GM10847 (cell line): ENCODE results near the gene CTTNBP2.

ENCODE experiments used
- POLR2A ChIP-seq: IDR thresholded peaks from 2 replicates; pipeline ENCODE4 v1.6.1; 2011; ENCODE audit not compliant: insufficient read length; ENCODE audit errors: extremely low read depth

CTTNBP2 gene

GRCh38 chr7:117762055-117762454 is 111.2 kb downstream of the CTTNBP2 start:
- TF ChIP-seq POLR2A = no peak

DNA sequence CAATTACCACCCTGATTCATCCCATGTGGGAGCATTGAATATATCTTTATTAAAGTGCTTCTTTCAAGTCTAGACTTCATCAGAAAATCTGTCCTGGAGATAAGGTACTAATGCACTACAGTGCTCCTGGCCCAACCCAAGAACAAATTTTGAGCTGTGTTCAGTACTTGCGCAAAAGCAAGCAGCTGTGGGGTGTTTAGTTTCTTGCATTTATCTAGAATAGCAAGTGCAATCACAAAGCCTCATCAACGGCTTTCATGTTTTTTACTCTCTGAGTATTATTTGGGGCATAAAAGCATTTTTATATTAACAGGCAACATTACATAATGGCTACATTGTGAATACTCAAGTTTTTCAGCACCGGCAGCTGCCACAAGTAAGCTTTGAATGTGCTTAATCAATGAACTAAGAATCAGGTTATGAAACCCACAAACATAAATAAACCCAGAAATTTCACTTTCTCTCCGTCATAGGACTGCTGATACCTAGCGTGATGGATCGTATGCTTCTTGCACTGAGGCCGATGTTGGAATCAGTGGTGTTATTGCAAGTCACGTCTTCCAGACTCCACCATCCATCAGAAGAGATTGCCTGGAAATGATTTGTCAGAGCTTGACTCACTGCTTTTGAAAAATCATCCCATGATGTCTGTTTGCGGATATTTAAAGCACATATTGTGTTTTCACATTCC is 113.1 kb downstream of the CTTNBP2 start:
- TF ChIP-seq POLR2A = no peak

GRCh38 chr7:117757440-117757839 is 115.8 kb downstream of the CTTNBP2 start:
- TF ChIP-seq POLR2A = no peak

GRCh38 chr7:117756586-117757085 is 116.6 kb downstream of the CTTNBP2 start:
- TF ChIP-seq POLR2A = no peak

DNA sequence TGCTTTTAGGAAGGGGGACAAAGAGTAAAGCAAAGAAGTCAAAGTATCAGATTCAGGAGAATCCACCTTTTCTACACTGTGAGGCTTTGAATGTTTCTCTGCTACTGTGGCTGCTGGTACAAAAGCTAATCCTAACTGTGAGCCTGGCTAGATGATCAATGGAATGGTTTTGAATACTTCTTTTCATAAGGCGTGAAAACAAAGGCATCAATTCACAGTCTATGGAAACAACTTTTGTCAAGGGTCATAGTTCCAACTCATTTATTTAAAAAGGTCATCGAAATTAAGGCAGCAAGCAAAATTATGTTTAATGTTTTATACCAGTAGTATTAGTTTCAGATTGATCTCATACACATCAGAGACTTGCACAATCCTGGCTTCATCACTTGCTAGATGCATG is 118.1 kb downstream of the CTTNBP2 start:
- TF ChIP-seq POLR2A = no peak

DNA sequence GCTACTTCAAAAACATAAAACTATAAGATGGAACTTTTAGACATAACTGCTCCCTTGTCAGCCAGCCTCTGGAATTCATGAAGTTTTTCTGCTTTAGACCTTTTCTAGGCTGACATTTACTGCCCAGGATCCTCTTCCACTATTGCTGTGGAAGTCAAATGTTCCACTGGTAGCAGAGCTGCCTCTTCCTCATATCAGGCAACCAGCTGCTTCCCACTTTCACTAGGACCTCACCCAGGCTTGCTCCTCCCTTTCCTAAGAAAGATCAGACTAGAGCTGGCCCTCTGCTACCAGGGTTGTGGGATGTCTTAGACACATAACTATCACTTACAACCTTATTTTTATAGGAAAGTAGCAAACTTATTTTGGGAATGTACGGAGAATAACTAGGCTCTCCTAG is 121.5 kb downstream of the CTTNBP2 start:
- no peak for TF ChIP-seq POLR2A

DNA sequence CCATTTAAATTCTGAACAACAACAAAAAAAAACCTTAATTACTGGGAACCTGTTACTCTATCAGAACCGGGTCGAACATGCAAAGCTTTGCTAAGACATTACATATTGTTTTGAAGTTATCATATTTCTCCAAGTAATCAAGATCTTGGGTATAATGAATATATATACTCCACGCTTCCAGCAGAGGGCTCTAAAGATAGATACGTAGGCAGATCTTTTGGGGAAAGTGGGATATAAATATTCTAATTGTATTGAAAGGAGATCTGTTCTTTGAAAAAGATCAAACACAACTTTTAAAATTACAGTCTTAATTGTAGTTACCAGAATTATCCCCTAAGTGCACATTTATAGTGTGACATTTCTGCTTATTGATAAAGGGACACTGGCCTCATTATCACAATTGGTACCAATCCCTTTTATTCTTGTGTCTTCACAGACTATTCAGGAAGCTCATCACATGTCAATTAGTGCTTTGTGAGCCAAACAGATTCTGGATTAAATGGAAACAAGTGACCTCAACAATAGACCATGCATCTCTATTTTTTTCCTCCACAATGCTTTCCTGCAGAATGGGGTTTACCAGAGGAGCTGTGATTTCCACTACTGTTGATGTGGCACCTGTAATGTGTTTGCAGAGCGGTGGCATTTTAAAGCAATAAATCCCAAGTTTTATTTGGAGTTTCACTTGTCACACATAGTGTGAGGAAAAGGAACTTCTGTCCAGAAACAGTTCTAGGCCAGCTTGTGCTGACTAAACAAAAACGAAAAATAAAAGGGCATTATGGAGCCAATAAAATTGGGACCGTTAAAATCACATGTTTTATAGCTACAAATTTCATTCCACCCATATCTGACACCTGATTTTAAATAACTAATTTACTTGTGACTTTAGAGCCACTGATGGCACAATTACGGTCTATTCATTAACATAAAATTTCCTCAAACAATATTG is 122.4 kb downstream of the CTTNBP2 start:
- no peak for TF ChIP-seq POLR2A

- no peak for TF ChIP-seq POLR2A
These were observed 131.3 kb downstream of the CTTNBP2 start for GRCh38 chr7:117741962-117742361.

- TF ChIP-seq POLR2A = no peak
These were observed 134.2 kb downstream of the CTTNBP2 start for GRCh38 chr7:117739085-117739484.

DNA sequence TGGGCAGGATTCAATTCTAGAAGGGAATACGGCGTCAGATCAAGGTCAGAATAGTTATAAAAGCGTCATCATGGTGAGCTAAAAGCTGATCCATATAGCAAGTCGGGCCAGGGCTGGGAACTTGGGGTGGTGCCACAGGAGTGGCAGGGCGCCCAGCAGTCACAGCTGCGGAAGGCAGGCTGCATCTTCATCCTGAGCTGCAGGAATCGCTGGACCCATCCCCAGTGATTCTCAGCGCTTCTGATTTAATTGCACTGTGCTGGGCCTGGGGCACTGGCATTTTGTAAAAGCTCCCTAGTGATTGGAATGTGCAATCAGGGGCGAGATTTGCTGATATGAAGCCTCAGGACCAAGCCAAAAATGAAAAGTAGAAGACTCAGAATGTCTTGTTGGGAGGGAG is 135.3 kb downstream of the CTTNBP2 start:
- TF ChIP-seq POLR2A = no peak

- no peak for TF ChIP-seq POLR2A
These were observed 141.8 kb downstream of the CTTNBP2 start for GRCh38 chr7:117731455-117731854.

DNA sequence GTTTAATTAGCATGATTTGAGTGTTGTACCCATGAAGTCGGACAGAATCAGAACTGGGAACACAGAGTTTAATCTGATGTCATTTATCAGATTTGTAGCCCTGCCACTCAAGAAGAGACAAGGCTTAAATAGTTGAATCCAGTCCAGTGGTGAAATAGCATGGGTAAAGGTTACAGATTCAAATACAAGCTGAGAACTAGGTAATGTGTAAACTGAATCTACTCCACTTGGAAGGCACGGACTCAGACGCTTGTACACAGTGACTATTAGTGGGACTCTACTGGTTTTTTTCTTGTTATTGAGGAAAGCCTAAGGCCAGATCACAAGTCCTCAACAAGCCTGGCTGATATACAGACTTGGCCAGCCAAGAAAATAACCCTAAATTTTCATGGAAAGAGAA is 142.9 kb downstream of the CTTNBP2 start:
- no peak for TF ChIP-seq POLR2A

- no peak for TF ChIP-seq POLR2A
These were observed 144.2 kb downstream of the CTTNBP2 start for GRCh38 chr7:117728890-117729624.

DNA sequence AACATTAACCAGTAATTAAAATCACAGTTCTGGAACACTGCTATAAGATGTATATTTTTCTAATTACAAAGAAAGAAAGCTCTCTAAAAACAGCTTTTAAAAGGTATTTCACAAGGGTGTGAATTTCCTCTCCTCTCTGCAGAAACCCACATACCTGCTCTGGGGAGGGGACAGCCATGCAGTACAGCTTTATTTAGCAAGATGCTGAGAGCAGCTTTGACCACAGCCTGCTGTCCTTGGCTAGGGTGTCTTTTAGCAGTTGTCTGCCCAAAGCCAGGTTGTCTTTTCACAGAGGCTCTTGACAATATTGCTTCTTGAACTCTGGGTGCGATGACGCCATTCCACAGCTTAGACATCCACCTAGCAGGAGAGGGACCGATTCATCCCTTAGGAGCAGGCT is 148.3 kb downstream of the CTTNBP2 start:
- no peak for TF ChIP-seq POLR2A

DNA sequence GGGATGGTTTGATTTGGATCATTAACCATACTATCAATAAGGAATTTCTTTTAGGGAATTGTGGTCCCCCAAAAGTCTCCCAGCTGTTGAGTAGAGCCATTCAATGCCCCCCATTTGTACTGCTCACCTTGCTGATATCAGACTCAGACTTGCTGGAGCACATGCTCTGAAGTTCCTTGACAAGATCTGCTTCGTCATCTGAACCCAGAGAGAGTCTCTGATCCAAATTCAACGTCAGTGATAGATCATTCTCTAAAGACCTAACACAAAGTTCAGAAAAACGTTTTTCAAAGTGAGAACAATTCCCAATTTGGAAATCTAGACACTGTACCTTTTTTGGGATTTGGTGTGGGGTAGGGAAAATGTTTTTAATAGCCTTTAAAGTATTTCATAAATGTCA is 153.9 kb downstream of the CTTNBP2 start:
- TF ChIP-seq POLR2A = no peak

- TF ChIP-seq POLR2A = no peak
These were observed 155.0 kb downstream of the CTTNBP2 start for GRCh38 chr7:117718116-117718835.
